H1 (cell line): Measurements from ENCODE around the gene TXNRD2. TPM values are rescaled to one million over a fixed set of nuclear protein-coding genes. Genes with fewer than 3 reads are reported as not detected.
A peak's percentile ranks its signal among the peaks of the same experiment; 100 is the strongest.

ENCODE experiments used
- ASH2L ChIP-seq: fragments of 200-600, 300-600 bp; sonication (generic); IDR thresholded peaks from one replicate; pipeline ENCODE4 v1.7.1; 2017; ENCODE audit warnings: low read length
- CEBPB ChIP-seq: IDR thresholded peaks from 2 replicates; pipeline ENCODE4 v1.6.1; 2012; ENCODE audit warnings: low read depth, low read length
- EGR1 ChIP-seq: IDR thresholded peaks from 2 replicates; pipeline ENCODE4 v1.6.1; 2011; ENCODE audit warnings: low read depth, low read length, borderline replicate concordance
- NRF1 ChIP-seq: IDR thresholded peaks from 2 replicates; pipeline ENCODE4 v1.6.1; 2011; ENCODE audit warnings: mild to moderate bottlenecking, low read depth, low read length, improper control_type of control experiment
- POU5F1 ChIP-seq: IDR thresholded peaks from 2 replicates; pipeline ENCODE4 v1.6.1; 2011; ENCODE audit warnings: low read depth, mild to moderate bottlenecking, low read length, moderate library complexity
- SIX5 ChIP-seq: IDR thresholded peaks from 2 replicates; pipeline ENCODE4 v1.6.1; 2011; ENCODE audit warnings: mild to moderate bottlenecking, low read depth, low read length
- SP2 ChIP-seq: IDR thresholded peaks from 2 replicates; pipeline ENCODE4 v1.6.1; 2012; ENCODE audit warnings: mild to moderate bottlenecking, low read length, inconsistent platforms
- SRF ChIP-seq: IDR thresholded peaks from 2 replicates; pipeline ENCODE4 v1.6.1; 2011; ENCODE audit warnings: mild to moderate bottlenecking, low read depth, low read length, moderate library complexity
- TAF7 ChIP-seq: optimal IDR thresholded peaks from 2 replicates; pipeline ENCODE3; 2011; ENCODE audit warnings: low read depth, mild to moderate bottlenecking, inconsistent platforms, low read length, moderate library complexity, borderline replicate concordance
- TEAD4 ChIP-seq: IDR thresholded peaks from 2 replicates; pipeline ENCODE4 v1.6.1; 2012; ENCODE audit warnings: low read depth, low read length, inconsistent platforms, mixed read lengths
- polyA plus RNA-seq, 7 experiments: library from polyadenylated mRNA; depleted of rRNA in 3 of 7; stranded (reverse) in 5 of 7; unstranded in 2 of 7; fragments of >200 nt in 5 of 7; fragments of 200-250 nt in 2 of 7; gene quantifications; 1 replicate in 5 of 7; 2 replicates in 1 of 7; 4 replicates in 1 of 7; pipeline versions ENCODE4 v1.2.1 to v1.2.3, GENCODE V29; 2011 to 2013; ENCODE audit warnings: missing spikeins in 2 of 7, mixed read lengths in 2 of 7
- total RNA-seq: library from RNA; stranded (reverse); fragmentation: NEBNext Ultra II Directional; extraction: Animal tissue kit (Norgen Biotek cat#: 25700); gene quantifications from 2 replicates; pipeline ENCODE4 v1.2.1, GENCODE V29; 2021
- TF ChIP-seq, protein P1 (sequence below): IDR thresholded peaks from 2 replicates; pipeline ENCODE4 v1.6.1; 2012; ENCODE audit warnings: low read length, inconsistent platforms
- TF ChIP-seq, protein P2 (sequence below): IDR thresholded peaks from 2 replicates; pipeline ENCODE4 v1.6.1; 2011; ENCODE audit warnings: low read length, improper control_type of control experiment

TXNRD2 gene
- total and polyA plus RNA-seq, 2 of the 8 experiments (the other 6 are each of a cell fraction or from before 2014, with no cell fraction given): 14.8 to 21.9 TPM

GRCh38 chr22:19959587-19960490 is 18.2 kb upstream of the TXNRD2 start (continued):
- TF ChIP-seq CEBPB: no peak
- TF ChIP-seq, protein P1, sequence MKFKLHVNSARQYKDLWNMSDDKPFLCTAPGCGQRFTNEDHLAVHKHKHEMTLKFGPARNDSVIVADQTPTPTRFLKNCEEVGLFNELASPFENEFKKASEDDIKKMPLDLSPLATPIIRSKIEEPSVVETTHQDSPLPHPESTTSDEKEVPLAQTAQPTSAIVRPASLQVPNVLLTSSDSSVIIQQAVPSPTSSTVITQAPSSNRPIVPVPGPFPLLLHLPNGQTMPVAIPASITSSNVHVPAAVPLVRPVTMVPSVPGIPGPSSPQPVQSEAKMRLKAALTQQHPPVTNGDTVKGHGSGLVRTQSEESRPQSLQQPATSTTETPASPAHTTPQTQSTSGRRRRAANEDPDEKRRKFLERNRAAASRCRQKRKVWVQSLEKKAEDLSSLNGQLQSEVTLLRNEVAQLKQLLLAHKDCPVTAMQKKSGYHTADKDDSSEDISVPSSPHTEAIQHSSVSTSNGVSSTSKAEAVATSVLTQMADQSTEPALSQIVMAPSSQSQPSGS: no peak
- TF ChIP-seq SIX5: no peak
- TF ChIP-seq POU5F1: no peak
- TF ChIP-seq TAF7: no peak
- TF ChIP-seq SRF: no peak
- no peak for TF ChIP-seq NRF1
- TF ChIP-seq, protein P2, sequence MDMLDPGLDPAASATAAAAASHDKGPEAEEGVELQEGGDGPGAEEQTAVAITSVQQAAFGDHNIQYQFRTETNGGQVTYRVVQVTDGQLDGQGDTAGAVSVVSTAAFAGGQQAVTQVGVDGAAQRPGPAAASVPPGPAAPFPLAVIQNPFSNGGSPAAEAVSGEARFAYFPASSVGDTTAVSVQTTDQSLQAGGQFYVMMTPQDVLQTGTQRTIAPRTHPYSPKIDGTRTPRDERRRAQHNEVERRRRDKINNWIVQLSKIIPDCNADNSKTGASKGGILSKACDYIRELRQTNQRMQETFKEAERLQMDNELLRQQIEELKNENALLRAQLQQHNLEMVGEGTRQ: no peak
- TF ChIP-seq TEAD4: no peak
- peak; percentile 58 for TF ChIP-seq ASH2L
- no peak for TF ChIP-seq SP2
- TF ChIP-seq EGR1: no peak
